ENCODE results near the gene SLX4IP.

SLX4IP gene

GRCh38 chr20:10557685-10558084 is 122.6 kb downstream of the SLX4IP start:
- TF ChIP-seq ZBTB7A (IDR thresholded peaks at IDR 0.05; ENCODE audit: low read depth) (no peak), TCF12 (IDR thresholded peaks at IDR 0.05; ENCODE audit: low read depth) (no peak), EGR1 (IDR thresholded peaks at IDR 0.05) (no peak), NFIC (IDR thresholded peaks at IDR 0.05) (no peak), CREB1 (IDR thresholded peaks at IDR 0.05; ENCODE audit: low read depth) (no peak), EP300 (IDR thresholded peaks at IDR 0.05; ENCODE audit: borderline replicate concordance) (no peak), REST (IDR thresholded peaks at IDR 0.05; ENCODE audit: low read depth) (no peak), TAF1 (IDR thresholded peaks at IDR 0.05; ENCODE audit: low read depth) (no peak), CEBPB (IDR thresholded peaks at IDR 0.05) (no peak), MAX (IDR thresholded peaks at IDR 0.05) (no peak), YY1 (IDR thresholded peaks at IDR 0.05; ENCODE audit: low read depth) (no peak), TEAD4 (IDR thresholded peaks at IDR 0.05) (no peak), RAD21 (IDR thresholded peaks at IDR 0.05; ENCODE audit: low read depth) (no peak)

GRCh38 chr20:10558635-10559187 is 123.6 kb downstream of the SLX4IP start:
- TF ChIP-seq TCF12 (IDR thresholded peaks at IDR 0.05; ENCODE audit: low read depth) (no peak), ZBTB7A (IDR thresholded peaks at IDR 0.05; ENCODE audit: low read depth) (no peak)

GRCh38 chr20:10559266-10559665 is 124.2 kb downstream of the SLX4IP start:
- TF ChIP-seq FOXM1 (IDR thresholded peaks at IDR 0.05; ENCODE audit: borderline replicate concordance, low read depth) (no peak), USF1 (IDR thresholded peaks at IDR 0.05) (no peak), CEBPB (IDR thresholded peaks at IDR 0.05) (no peak), REST (IDR thresholded peaks at IDR 0.05; ENCODE audit: low read depth) (no peak), MAX (IDR thresholded peaks at IDR 0.05) (no peak), CREB1 (IDR thresholded peaks at IDR 0.05; ENCODE audit: low read depth) (no peak), EP300 (IDR thresholded peaks at IDR 0.05; ENCODE audit: borderline replicate concordance) (no peak), NFIC (IDR thresholded peaks at IDR 0.05) (no peak), EGR1 (IDR thresholded peaks at IDR 0.05) (no peak), ZBTB7A (IDR thresholded peaks at IDR 0.05; ENCODE audit: low read depth) (no peak), TEAD4 (IDR thresholded peaks at IDR 0.05) (no peak)

GRCh38 chr20:10560686-10561085 is 125.6 kb downstream of the SLX4IP start:
- TF ChIP-seq EGR1 (IDR thresholded peaks at IDR 0.05) (no peak), MAX (IDR thresholded peaks at IDR 0.05) (no peak), USF1 (IDR thresholded peaks at IDR 0.05) (no peak), ZBTB7A (IDR thresholded peaks at IDR 0.05; ENCODE audit: low read depth) (no peak), RAD21 (IDR thresholded peaks at IDR 0.05; ENCODE audit: low read depth) (no peak), TAF1 (IDR thresholded peaks at IDR 0.05; ENCODE audit: low read depth) (no peak), TEAD4 (IDR thresholded peaks at IDR 0.05) (no peak), CREB1 (IDR thresholded peaks at IDR 0.05; ENCODE audit: low read depth) (no peak), CEBPB (IDR thresholded peaks at IDR 0.05) (no peak), FOXM1 (IDR thresholded peaks at IDR 0.05; ENCODE audit: borderline replicate concordance, low read depth) (no peak), YY1 (IDR thresholded peaks at IDR 0.05; ENCODE audit: low read depth) (no peak)

- no peak for TF ChIP-seq TAF1 (IDR thresholded peaks at IDR 0.05; ENCODE audit: low read depth)
- no peak for TF ChIP-seq USF1 (IDR thresholded peaks at IDR 0.05)
- no peak for TF ChIP-seq NFIC (IDR thresholded peaks at IDR 0.05)
- no peak for TF ChIP-seq EGR1 (IDR thresholded peaks at IDR 0.05)
- no peak for TF ChIP-seq EP300 (IDR thresholded peaks at IDR 0.05; ENCODE audit: borderline replicate concordance)
- TF ChIP-seq ZBTB7A (IDR thresholded peaks at IDR 0.05; ENCODE audit: low read depth), result no peak
- no peak for TF ChIP-seq MAX (IDR thresholded peaks at IDR 0.05)
- no peak for TF ChIP-seq RAD21 (IDR thresholded peaks at IDR 0.05; ENCODE audit: low read depth)
- no peak for TF ChIP-seq TEAD4 (IDR thresholded peaks at IDR 0.05)
- no peak for TF ChIP-seq TCF12 (IDR thresholded peaks at IDR 0.05; ENCODE audit: low read depth)
- no peak for TF ChIP-seq CEBPB (IDR thresholded peaks at IDR 0.05)
- TF ChIP-seq FOXM1 (IDR thresholded peaks at IDR 0.05; ENCODE audit: borderline replicate concordance, low read depth), result no peak
These were observed 126.2 kb downstream of the SLX4IP start for GRCh38 chr20:10561302-10561701.
